GM12891 (cell line): ENCODE results near the gene AFMID.

Experiments
- POLR2A ChIP-seq: IDR thresholded peaks from 2 replicates; pipeline ENCODE4 v1.6.1; 2011; ENCODE audit warnings: low read depth, low read length, control low read depth
- POLR2AphosphoS5 ChIP-seq: IDR thresholded peaks from 2 replicates; pipeline ENCODE4 v1.6.1; 2011; ENCODE audit warnings: low read depth, low read length, control low read depth
- SPI1 ChIP-seq: IDR thresholded peaks from 2 replicates; pipeline ENCODE4 v1.6.1; 2011; ENCODE audit warnings: low read depth, low read length, control low read depth
- TAF1 ChIP-seq: IDR thresholded peaks from 2 replicates; pipeline ENCODE4 v1.6.1; 2011; ENCODE audit warnings: low read depth, low read length, control low read depth

DNA sequence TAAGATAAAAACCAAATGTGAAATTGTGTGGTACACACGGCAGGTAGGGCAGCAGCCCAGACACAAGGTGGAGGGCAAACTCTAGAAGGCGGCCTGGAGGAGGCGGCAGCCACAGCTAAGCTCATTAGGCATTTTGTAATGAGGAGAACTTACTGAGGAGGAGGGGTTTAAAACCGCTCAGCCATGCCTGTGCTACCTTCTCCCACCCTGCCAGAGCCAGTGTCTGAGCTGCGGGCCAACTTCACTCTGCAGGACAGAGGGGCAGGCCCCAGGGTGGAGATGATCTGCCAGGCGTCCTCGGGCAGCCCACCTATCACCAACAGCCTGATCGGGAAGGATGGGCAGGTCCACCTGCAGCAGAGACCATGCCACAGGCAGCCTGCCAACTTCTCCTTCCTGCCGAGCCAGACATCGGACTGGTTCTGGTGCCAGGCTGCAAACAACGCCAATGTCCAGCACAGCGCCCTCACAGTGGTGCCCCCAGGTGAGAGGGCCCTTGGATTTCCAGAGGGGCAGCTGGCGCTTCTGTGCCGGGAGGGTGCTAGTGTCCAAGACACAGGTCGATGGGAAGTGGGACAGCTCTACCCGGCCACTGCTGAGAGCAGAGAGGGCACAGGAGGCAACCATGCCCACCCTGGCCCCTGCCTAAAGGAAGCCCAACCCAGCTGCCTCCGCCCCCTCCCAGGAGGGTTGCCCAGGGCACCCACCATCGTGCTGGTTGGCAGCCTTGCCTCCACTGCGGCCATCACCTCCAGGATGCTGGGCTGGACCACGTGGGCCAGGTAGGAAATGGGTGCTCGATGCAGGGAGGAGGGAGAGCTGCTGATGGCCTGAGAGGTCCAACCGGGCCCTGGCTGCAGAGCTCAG lies 23.0 kb upstream of the AFMID start:
- TF ChIP-seq POLR2AphosphoS5 (no peak), TAF1 (no peak), POLR2A (no peak), SPI1 (no peak)
